Islet precursor cell (in vitro differentiated cells): ENCODE measurements around the gene ZDHHC20.

ENCODE experiments used
- DNase-seq: peaks from one replicate; pipeline ENCODE4 v3.0.0-alpha.2; 2018

The ZDHHC20 gene

GRCh38 chr13:21360463-21360862, 98.6 kb downstream of the ZDHHC20 start:
- DNase-seq, result no peak

GRCh38 chr13:21359855-21360254, 99.2 kb downstream of the ZDHHC20 start:
- peak; percentile 30 for DNase-seq

GRCh38 chr13:21355304-21355703, 103.8 kb downstream of the ZDHHC20 start:
- no peak for DNase-seq

GRCh38 chr13:21354721-21355120, 104.4 kb downstream of the ZDHHC20 start:
- DNase-seq, result no peak

- no peak for DNase-seq
These were observed 110.5 kb downstream of the ZDHHC20 start for GRCh38 chr13:21348488-21349120.

- DNase-seq, result no peak
These were observed 111.3 kb downstream of the ZDHHC20 start for GRCh38 chr13:21347753-21348318.

GRCh38 chr13:21344662-21345176, 114.4 kb downstream of the ZDHHC20 start:
- DNase-seq, result no peak

GRCh38 chr13:21343659-21344058, 115.4 kb downstream of the ZDHHC20 start:
- no peak for DNase-seq

- DNase-seq, result no peak
These were observed 116.2 kb downstream of the ZDHHC20 start for GRCh38 chr13:21342699-21343442.

- DNase-seq, result no peak
These were observed 117.3 kb downstream of the ZDHHC20 start for GRCh38 chr13:21341637-21342422.

- peak; percentile 68 for DNase-seq
These were observed 120.3 kb downstream of the ZDHHC20 start for GRCh38 chr13:21338639-21339278.

GRCh38 chr13:21338156-21338555, 120.9 kb downstream of the ZDHHC20 start:
- no peak for DNase-seq

GRCh38 chr13:21336609-21337349, 122.3 kb downstream of the ZDHHC20 start:
- DNase-seq, result no peak

- DNase-seq, result no peak
These were observed 125.9 kb downstream of the ZDHHC20 start for GRCh38 chr13:21333186-21333585.

- DNase-seq, result no peak
These were observed 128.8 kb downstream of the ZDHHC20 start for GRCh38 chr13:21330126-21330861.

- no peak for DNase-seq
These were observed 130.1 kb downstream of the ZDHHC20 start for GRCh38 chr13:21328836-21329477.

GRCh38 chr13:21328201-21328600, 130.9 kb downstream of the ZDHHC20 start:
- DNase-seq, result peak; percentile 82

- DNase-seq, result peak; percentile 73
These were observed 132.7 kb downstream of the ZDHHC20 start for GRCh38 chr13:21326155-21327031.

GRCh38 chr13:21324803-21325202, 134.3 kb downstream of the ZDHHC20 start:
- no peak for DNase-seq

GRCh38 chr13:21322988-21323387, 136.1 kb downstream of the ZDHHC20 start:
- DNase-seq, result no peak
